ENCODE data around the gene PLD6.
"Not testable (repeated sequence)": the region's sequence is repeated elsewhere in the genome, so short reads cannot be mapped to it uniquely, and the experiment has no call there.

The PLD6 gene

DNA sequence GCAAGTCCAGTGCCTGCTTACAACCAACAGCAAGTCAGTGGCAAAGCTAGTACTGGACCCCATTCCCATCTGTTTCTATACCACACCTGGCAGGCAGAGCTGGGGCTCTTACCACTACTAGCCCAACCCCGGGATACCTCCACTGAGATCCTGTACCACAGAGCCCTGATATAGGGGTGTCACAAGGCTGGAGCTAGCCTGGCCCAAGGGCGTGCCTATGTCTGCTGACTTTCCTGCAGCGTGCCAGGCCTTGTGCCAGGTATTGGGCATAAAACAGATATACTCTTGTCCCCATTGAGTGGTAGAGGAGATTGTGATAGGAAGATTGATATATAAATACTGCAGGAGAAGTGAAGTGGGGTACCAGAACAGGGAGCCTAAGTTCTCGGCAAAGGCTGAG is 44.4 kb downstream of the PLD6 start:
- Histone ChIP-seq H3K9me3 (no peaks in the 10 kb centered on the region), H3K36me3 (peaks cover 6% of the 10 kb centered on the region), H3K27me3 (no peaks in the 10 kb centered on the region), H3K4me1 (no peaks in the 10 kb centered on the region), H3K4me3 (ENCODE audit: low read depth, low read length) (no peak overlapping the region)
- no peak for DNase-seq
- TF ChIP-seq, protein P1, sequence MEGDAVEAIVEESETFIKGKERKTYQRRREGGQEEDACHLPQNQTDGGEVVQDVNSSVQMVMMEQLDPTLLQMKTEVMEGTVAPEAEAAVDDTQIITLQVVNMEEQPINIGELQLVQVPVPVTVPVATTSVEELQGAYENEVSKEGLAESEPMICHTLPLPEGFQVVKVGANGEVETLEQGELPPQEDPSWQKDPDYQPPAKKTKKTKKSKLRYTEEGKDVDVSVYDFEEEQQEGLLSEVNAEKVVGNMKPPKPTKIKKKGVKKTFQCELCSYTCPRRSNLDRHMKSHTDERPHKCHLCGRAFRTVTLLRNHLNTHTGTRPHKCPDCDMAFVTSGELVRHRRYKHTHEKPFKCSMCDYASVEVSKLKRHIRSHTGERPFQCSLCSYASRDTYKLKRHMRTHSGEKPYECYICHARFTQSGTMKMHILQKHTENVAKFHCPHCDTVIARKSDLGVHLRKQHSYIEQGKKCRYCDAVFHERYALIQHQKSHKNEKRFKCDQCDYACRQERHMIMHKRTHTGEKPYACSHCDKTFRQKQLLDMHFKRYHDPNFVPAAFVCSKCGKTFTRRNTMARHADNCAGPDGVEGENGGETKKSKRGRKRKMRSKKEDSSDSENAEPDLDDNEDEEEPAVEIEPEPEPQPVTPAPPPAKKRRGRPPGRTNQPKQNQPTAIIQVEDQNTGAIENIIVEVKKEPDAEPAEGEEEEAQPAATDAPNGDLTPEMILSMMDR (IDR thresholded peaks at IDR 0.05; ENCODE audit: low read depth, low read length), result no peak

DNA sequence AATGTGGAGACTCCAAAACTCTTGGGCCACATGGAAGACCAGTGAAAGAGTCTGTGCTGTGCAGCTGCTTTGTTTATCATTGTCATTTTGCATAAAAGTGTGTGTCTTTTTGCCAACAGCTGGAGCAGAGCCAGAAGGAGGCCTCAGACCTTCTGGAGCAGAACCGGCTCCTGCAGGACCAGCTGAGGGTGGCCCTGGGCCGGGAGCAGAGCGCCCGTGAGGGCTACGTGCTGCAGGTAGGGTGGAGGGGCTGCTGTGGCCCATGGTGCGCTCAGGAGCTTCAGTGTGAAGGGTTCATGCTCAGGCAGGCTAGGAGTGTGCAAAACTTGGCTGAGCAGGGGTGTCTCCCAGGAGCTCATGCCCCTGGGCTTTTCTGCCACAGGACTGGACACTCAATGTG is 45.0 kb downstream of the PLD6 start:
- no peaks in the 10 kb centered on the region for H3K27me3 ChIP-seq
- H3K36me3 ChIP-seq, result peaks cover 8% of the 10 kb centered on the region
- H3K4me3 ChIP-seq (ENCODE audit: low read depth, low read length), result no peak overlapping the region
- no peaks in the 10 kb centered on the region for H3K4me1 ChIP-seq
- TF ChIP-seq, protein P1 (IDR thresholded peaks at IDR 0.05; ENCODE audit: low read depth, low read length), result no peak
- no peaks in the 10 kb centered on the region for H3K9me3 ChIP-seq
- no peak for DNase-seq

DNA sequence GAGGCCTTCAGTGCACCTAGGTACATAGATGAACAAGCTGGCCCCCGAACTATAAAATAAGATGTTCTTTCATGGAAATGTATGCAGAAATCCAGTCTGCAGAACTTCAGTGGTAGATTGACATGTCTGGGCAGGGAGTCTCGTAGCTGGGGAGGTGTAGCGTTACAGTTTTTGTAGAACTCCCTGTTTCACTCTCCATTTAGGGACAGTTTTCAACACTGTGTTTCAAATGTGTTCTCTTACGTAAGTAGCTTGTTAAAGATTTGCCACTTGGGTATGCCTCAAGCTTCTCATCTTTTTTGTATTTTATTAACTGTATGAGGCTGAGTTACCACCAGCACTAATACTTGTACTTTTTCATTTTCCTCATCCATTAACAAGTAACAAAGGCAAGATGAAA is 46.6 kb downstream of the PLD6 start:
- Histone ChIP-seq H3K4me3 (ENCODE audit: low read depth, low read length) (no peak overlapping the region), H3K36me3 (peaks cover 12% of the 10 kb centered on the region), H3K27me3 (no peaks in the 10 kb centered on the region), H3K4me1 (no peaks in the 10 kb centered on the region), H3K9me3 (no peaks in the 10 kb centered on the region)
- TF ChIP-seq, protein P1 (IDR thresholded peaks at IDR 0.05; ENCODE audit: low read depth, low read length), result no peak
- no peak for DNase-seq

DNA sequence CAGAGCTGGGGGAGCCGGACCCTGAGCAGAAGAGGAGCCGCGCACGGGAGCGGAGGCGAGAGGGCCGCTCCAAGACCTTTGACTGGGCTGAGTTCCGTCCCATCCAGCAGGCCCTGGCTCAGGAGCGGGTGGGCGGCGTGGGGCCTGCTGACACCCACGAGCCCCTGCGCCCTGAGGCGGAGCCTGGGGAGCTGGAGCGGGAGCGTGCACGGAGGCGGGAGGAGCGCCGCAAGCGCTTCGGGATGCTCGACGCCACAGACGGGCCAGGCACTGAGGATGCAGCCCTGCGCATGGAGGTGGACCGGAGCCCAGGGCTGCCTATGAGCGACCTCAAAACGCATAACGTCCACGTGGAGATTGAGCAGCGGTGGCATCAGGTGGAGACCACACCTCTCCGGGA is 47.6 kb downstream of the PLD6 start:
- H3K4me1 ChIP-seq; H3K9me3 ChIP-seq; H3K27me3 ChIP-seq; H3K4me3 ChIP-seq (ENCODE audit: low read depth, low read length); DNase-seq: not testable (repeated sequence)
- peaks cover 22% of the 10 kb centered on the region for H3K36me3 ChIP-seq

DNA sequence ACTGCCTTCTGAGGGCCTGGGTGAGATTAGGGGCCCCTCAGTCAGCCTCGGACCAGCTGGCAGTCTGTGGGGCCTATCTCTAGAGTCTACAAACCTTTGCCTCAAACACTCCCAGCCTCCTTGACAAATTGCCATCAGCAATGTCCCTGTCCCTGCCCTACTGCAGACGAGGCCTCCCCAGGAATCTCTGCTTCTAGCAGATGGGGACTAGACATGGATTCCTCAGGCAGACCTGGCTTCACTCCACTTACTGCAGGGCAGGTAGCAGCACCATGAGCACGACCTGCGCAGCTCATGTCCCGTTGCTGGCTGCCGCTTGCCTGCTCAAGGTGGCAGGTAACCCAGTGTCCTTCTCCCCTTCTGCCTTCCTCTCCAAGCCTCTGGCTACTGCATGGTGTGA is 49.1 kb downstream of the PLD6 start:
- H3K27me3 ChIP-seq, result no peaks in the 10 kb centered on the region
- H3K4me3 ChIP-seq (ENCODE audit: low read depth, low read length), result no peak overlapping the region
- H3K36me3 ChIP-seq, result peaks cover 19% of the 10 kb centered on the region
- H3K4me1 ChIP-seq, result no peaks in the 10 kb centered on the region
- DNase-seq, result no peak
- TF ChIP-seq, protein P1 (IDR thresholded peaks at IDR 0.05; ENCODE audit: low read depth, low read length), result no peak
- no peaks in the 10 kb centered on the region for H3K9me3 ChIP-seq

DNA sequence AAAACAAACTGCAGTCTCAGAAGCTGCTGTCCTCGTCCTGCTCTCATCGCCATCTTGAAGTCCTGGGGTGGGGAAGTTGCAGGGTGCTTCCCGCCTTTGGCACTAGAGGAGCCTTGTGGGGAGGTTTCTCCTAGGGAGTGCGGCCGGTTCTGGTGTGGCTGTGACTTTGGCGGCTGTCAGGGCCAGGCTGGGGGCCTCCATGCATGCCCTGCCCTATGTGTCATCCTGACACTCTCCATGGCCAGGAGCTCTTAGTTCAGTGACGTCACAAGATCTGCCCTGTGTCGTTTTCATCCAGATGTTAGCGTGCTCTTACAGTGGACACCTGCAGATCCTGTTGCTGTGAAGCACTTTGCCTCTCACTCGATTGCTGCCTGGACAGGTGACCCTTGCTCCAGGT is 49.6 kb downstream of the PLD6 start:
- H3K4me3 ChIP-seq (ENCODE audit: low read depth, low read length), result no peak overlapping the region
- DNase-seq, result no peak
- peaks cover 19% of the 10 kb centered on the region for H3K36me3 ChIP-seq
- TF ChIP-seq, protein P1 (IDR thresholded peaks at IDR 0.05; ENCODE audit: low read depth, low read length), result no peak
- H3K9me3 ChIP-seq, result no peaks in the 10 kb centered on the region
- no peaks in the 10 kb centered on the region for H3K4me1 ChIP-seq
- H3K27me3 ChIP-seq, result no peaks in the 10 kb centered on the region

DNA sequence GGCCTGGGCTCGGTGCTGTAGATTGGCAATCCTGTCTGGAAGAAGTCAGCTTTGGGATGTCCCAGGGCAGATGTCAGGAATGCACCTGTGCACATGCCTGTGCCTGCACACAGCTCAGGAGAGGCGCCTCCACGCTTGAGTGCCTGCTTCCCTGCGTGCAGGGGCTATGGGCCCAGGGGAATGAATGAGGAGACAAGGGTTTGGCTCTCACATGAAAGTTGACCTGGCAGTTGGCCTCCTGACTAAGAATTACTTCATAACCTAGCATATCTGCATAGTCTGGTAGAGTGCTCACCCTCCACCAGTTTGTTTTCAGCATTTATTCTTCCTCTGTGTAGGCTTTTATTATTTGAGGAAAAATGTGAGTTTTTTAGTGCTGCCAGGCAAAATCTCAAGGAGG is 50.0 kb downstream of the PLD6 start:
- DNase-seq, result no peak
- Histone ChIP-seq H3K27me3 (no peaks in the 10 kb centered on the region), H3K4me3 (ENCODE audit: low read depth, low read length) (no peak overlapping the region), H3K4me1 (no peaks in the 10 kb centered on the region), H3K9me3 (no peaks in the 10 kb centered on the region), H3K36me3 (peaks cover 19% of the 10 kb centered on the region)
- TF ChIP-seq, protein P1 (IDR thresholded peaks at IDR 0.05; ENCODE audit: low read depth, low read length), result no peak
